Kasumi-1 (cell line): ENCODE measurements around the gene TM2D1.
"Not testable (repeated sequence)": the region's sequence is repeated elsewhere in the genome, so short reads cannot be mapped to it uniquely, and the experiment has no call there.

ENCODE experiments used
- DNase-seq, 2 experiments: peaks; one replicate each; lab custom pipeline; 2025; lab: John Stamatoyannopoulos, UW

Gene TM2D1

GRCh38 chr1:61718996-61719663 lies 5.8 kb downstream of the TM2D1 start:
- not testable (repeated sequence) for DNase-seq

DNA sequence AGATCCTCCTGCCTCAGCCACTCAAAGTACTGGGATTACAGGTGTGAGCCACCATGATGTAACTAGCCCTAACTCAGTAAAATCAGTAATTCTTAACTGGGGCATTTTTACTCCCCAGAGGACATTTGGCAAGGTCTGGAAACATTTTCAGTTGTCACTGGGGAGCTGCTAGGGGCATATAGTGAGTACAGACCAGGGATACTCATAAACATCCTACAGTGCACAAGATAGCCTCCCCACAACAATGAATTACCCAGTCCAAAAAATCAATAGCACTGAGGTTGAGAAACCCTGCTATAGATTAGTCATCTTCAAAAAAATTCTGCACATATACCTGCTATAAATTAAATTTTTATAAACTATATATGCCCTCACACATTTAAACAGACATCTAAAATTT lies 13.0 kb downstream of the TM2D1 start:
- no peak for DNase-seq

DNA sequence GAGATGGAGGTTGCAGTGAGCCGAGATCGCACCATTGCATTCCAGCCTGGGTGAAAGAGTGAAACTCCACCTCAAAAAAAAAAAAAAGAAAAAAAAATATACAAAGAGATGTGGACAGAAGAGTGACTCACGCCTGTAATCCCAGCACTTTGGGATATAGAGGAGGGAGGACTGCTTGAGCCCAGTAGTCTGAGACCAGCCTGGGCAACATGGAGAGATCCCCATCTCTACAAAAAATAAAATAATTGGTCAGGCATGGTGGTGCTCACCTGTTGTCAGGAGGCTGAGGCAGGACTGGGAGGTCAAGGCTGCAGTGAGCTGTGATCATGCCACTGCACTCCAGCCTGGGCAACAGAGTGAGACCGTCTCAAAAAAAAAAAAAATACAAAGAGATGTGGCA lies 13.7 kb downstream of the TM2D1 start:
- not testable (repeated sequence) for DNase-seq

- DNase-seq, result no peak
These were observed 15.0 kb downstream of the TM2D1 start for GRCh38 chr1:61709908-61710289.

GRCh38 chr1:61708953-61709907 lies 15.7 kb downstream of the TM2D1 start:
- DNase-seq, result no peak

GRCh38 chr1:61699911-61700851 lies 24.8 kb downstream of the TM2D1 start:
- DNase-seq, result no peak

- DNase-seq, result no peak
These were observed 32.7 kb downstream of the TM2D1 start for GRCh38 chr1:61692155-61692800.

GRCh38 chr1:61687901-61688300 lies 37.0 kb downstream of the TM2D1 start:
- DNase-seq, result no peak

DNA sequence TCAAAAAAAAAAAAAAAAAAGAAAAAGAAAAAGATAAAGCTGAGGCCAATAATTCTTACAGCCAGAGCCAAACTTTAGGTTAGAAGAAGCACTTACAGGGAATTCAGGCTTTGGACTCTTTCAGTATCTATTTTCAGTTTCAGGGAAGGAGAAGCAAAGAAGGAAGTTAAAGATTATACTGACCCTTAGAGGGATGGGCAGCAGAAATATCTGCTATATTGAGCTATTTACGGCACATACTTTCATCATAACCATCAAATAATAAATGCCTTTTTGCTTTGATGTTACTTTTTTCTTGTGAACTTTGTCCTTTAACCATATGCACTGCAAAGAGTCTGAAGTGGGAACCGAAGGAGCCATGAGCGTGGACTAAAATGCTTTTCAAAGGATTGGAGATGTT lies 42.0 kb downstream of the TM2D1 start:
- no peak for DNase-seq

DNA sequence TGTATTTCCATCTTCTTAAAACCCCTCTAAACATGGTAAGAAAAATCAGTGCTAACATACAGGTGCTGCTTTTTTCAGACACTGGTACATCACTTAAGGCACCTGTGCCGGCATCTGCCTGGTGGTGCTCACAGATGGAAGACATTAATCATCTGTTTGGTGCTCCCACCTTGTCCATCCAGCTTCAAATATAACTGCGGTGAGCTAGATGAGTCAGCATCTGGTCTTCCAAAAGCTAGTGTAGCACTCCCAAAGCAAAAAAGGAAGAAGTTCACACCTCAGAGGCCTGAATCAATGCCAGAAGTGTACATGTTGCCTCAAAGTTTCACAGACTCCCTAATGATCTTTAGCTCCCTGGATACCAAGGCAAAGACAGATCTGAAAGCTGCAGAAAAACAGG lies 44.4 kb downstream of the TM2D1 start:
- DNase-seq, result no peak

- DNase-seq, result not testable (repeated sequence)
These were observed 48.1 kb downstream of the TM2D1 start for GRCh38 chr1:61676881-61677280.

GRCh38 chr1:61674221-61674620 lies 50.7 kb downstream of the TM2D1 start:
- no peak for DNase-seq

GRCh38 chr1:61672376-61672775 lies 52.6 kb downstream of the TM2D1 start:
- no peak for DNase-seq

DNA sequence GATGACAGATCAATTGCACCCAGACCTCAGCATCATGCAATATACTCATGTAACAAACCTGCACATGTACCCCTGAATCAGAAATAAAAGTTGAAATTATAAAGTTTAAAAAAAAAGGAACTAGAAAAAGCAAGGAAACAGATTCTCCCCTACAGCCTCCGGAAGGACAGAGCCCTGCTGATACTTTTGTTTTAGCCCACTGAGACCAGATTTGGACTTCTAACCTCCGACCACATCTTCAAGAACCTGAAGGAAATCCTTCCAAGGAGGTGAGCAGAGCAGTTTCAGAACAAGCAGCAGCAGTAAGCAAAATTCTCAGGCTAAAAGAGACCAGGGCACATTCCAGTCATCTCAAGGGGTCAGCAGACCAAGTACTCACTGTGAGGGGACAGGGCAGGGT lies 54.5 kb downstream of the TM2D1 start:
- no peak for DNase-seq

GRCh38 chr1:61670016-61670415 lies 54.9 kb downstream of the TM2D1 start:
- no peak for DNase-seq

DNA sequence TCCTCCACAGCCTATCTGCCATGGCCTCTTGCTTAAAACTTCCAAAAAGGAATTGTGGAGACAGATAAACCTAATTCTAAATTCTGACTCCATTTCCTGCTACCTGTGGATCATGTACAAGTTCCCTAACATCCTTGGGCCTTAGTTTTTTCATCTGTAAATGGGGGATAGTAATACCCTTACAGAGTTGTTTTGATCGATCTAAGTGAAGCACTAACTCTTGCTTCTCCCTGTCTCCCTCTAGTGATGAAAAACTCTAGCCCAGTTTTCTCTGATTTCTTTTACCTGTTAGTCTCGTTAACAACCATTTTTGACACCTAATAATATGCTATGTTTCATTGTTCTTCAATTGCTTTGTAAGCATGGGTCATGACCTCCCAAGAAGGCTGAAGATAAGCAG lies 65.9 kb downstream of the TM2D1 start:
- DNase-seq, result no peak

- no peak for DNase-seq
These were observed 69.5 kb downstream of the TM2D1 start for GRCh38 chr1:61655453-61655852.

DNA sequence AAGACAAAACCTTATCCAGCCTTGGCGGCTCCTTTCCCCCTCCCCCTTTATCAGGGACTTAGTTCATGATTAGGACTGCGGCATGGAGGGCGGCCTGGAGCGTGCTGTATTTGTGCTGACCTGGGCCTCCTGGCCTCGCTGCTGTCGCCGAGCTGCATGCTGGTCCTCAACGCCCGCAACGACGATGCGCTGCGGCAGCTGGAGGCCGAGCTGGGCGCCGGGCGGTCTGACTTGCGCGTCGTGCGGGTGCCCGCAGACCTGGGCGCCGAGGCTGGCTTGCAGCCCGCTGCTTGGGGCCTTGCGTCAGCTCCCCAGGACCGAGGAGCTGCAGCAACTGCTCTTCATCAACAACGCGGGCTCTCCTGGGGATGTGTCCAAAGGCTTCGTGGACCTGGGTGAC lies 70.9 kb downstream of the TM2D1 start:
- no peak for DNase-seq

DNA sequence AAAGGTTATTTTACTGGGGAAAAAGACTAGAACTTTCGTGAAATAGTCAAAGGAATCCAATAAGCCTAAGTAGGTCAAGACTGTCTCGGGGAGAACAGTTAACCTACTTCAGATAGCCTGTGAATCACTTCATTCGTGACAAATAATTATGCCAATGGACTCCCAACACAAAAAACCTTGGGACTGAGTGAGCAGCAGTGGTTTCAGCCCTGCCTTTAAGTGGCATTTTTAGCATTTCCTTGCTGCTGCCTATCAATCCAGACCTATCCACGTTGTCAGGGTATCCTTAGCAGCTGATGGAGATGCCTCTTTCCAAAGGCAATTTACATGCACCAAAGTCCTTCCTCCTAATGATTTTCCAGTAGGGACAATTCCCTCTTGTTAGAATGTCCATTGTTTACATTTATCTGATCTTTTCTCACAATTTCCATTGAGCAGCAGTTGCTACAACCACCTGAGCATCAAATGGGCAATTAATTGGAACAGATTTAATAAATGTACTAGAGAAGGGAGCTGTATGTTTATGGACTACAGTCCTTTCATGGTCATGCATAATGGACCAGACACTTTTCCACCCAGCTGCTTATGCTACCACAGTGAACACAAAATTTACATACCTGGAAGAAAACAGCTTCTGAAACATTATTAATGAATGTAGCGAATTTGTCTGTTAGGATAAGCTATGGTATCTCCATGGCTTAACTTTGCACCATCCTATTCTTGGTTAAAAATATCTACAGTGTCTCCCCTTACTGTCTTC lies 75.8 kb downstream of the TM2D1 start:
- no peak for DNase-seq

- DNase-seq, result no peak
These were observed 77.8 kb downstream of the TM2D1 start for GRCh38 chr1:61647142-61647541.

DNA sequence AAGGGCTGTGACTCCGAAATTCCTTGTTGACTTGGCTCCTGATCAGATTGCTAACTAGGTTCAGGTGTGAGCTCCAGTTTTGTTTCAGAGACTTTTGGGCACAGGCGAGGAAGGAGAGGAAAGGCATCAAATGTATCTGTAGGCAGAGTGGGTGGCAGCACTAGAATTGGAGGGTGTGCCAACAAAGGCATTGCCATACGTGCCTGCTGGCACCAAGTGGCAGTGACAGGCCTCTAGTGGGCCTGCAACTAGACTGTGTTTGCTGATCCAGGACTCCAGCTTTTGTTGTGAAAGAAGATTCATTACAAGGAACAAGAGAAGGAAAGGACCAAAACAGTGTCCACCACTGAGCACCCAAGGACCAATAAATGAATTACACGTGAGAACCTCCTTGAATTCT lies 79.5 kb downstream of the TM2D1 start:
- no peak for DNase-seq
